Measurements from ENCODE around the gene PCYOX1L. TPM values are rescaled to one million over a fixed set of nuclear protein-coding genes. Genes with fewer than 3 reads are reported as not detected.
"Not testable (repeated sequence)": the region's sequence is repeated elsewhere in the genome, so short reads cannot be mapped to it uniquely, and the experiment has no call there.

PCYOX1L gene
- polyA plus RNA-seq, 3 donors = 16.7 to 18.8 (median 18.8) TPM

DNA sequence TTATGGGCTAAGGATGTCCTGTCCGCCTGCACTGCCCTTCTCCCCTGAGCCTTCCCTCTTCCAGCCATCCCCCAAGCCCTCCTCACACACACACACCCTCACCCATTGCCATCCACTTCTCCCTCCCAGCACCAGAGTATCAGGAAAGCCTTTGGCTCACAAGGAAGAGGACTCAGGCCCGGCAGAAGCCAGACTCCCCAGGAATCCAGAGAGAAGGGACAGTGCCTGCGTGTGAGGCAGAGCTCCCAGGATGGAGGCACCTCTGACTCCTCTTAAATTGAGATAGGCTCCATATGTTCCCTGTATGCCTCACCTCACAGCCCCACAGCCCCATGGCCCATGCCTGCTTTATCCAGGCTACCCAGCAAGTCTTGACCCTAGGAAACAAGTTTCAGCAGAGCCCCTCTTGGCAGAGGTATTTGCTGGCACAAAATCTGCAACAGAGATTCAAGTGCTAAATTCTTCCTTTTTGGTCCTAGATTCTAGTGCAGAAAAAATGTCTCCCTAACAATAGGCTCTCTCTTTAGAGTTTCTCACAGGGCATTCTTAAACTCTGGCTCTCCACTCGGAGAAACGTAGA, 20.5 kb downstream of the PCYOX1L start:
- no peak for DNase-seq (ENCODE audit: extremely low read depth in 1 of 11, low read depth in 9 of 11, low spot score in 4 of 11)

DNA sequence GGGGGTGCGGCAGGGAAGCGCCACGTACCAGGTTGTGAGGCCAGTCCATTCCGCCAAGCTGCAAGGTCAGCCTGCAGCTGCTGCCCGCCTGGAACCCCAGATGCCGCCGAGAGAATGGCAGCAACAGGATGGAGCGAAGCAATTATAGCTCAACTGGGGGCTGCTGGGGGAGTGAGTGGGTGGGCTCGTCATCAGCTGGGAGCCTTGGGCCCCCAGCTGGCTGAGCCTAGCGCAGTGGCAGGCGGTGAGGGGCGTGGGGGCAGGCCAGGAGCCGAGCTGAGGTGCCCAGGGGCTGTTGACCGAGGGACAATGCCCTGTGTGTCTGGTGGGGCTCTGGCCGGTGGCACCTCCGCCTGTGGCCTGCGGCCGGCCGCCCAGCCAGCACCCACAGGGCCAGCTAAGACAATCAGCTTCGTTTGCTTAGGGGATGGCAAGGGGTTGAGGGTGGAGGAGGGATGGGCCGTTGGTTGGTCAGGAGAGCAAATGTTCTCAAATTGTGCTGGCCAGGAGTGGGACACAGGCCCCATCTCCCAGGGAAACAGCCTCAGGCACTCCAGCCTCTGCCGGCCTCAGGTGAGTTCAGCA, 21.4 kb downstream of the PCYOX1L start, which contains the start of gene IL17B:
Gene IL17B, minus strand, starts transcription at position 116 of the 585 bp plus-strand sequence. Its CDS starts 67 bp downstream, at position 49.
- no peak for DNase-seq (ENCODE audit: extremely low read depth in 1 of 11, low read depth in 9 of 11, low spot score in 4 of 11)

DNA sequence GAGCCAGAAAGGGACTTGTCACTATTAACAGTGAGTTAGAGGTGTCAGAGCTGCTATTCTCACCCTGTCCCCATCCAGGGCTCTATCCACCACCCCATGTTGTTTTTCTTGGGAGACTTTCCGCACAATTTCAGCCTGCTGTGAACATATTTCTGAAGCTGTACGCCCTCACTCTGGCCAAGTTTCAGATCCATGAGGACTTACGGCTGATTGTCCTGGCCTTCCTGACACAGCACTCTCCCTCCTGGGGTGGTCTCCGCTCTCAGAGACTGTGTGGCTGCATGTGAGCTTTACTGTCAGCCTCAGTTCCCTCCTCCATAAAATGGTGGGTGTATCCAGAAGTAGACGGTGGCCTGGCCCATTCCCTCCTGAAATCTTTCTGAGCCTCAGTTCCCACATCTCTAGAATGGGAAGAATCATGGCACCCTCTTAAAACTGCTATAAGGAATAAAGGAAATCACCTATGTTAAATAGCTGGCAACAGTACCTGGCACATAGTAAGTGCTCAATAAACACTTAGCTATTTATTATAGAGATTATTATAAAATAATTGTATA, 22.1 kb downstream of the PCYOX1L start:
- DNase-seq (ENCODE audit: extremely low read depth in 1 of 11, low read depth in 9 of 11, low spot score in 4 of 11) = peak in 4 of 11 donors; percentile 34 to 84 (median 70)

- DNase-seq (ENCODE audit: extremely low read depth in 1 of 11, low read depth in 9 of 11, low spot score in 4 of 11) = no peak
Measured at GRCh38 chr5:149380466-149381121, 22.7 kb downstream of the PCYOX1L start.

DNA sequence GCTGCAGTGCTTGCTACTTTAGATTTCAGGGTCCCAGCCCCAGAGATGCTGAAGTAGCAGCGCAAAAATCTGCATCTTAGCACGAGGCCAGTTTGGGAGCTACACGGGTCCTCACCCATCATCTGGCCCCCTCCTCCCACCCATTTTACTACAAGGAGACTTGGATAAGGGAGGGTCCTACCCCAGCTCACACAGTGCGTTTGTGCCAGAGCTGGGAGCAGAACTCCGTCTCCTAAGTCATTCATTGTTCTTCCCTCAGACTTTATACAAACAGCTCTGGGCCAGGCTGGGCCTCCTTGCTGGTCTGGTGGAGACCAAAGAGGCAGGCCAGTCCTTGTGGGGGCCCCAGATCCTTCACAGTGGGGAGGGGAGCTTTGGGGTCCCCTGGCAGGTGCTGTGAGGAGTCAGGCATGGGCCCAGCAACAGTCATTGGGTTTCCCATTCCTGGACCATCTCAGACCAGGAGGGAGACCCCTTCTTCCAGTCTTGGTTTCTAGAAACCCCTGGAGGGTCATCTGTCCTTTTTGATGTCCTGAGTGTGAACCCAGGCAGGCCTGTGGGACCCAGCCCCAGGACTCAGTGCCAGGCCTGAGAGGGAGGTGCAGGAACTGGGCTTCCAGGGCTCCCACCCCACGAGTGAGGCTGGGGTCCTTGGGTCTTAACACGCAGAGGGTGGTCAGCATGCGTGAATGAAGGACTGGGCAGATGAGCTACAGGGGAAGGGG, 23.6 kb downstream of the PCYOX1L start:
- DNase-seq (ENCODE audit: extremely low read depth in 1 of 11, low read depth in 9 of 11, low spot score in 4 of 11) = no peak

DNA sequence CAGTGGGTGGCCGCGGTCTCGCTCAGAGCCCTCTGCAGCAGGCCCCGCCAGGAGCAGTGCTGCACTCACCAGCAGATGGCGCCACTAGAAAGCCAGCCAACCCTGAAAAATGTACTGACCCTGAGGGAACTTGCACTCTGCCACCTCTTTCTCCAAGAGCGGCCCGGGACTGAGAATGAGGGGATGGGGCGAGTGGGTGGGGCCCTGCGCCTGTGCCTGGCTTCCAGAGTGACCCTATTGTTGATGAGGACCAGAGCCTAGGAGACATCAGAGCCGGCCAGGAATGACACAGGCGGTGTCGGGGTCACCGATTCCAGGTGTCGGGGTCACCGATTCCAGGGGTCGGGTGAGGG, 24.1 kb downstream of the PCYOX1L start:
- DNase-seq (ENCODE audit: extremely low read depth in 1 of 11, low read depth in 9 of 11, low spot score in 4 of 11) = peak in 5 of 11 donors; percentile 64 to 75 (median 72)

DNA sequence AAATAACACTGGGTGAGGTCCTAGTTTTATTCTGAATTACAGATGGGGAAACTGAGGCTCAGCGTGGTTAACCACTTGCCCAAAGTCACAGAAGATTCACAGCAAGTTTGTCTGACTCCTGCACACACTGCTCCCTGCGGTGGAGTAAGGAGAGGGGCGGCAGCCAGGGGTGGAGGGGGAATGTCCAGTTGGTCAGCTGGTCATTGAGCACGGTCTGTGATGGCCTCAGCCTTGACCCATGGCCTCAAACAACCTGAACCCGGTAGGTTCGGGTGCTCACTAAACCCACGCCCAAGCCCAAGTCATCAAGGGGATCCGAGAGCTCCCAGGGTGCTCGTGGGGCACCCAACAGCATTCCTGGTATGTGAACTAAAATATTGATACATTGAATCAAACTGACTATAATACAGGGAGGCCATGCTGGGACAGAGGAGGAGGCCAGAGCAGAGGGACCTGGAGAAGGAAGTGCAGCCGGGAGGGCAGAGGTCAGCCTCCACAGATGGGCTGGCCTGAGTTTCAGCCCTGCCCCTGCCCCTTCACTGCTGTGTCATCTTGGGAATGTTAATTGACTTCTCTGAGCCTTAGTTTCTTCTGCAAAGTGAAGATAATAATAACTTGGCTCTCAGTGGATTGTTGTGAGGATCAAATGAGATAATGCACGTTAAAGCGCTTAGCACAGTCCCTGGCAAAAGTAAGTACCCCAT, 24.8 kb downstream of the PCYOX1L start:
- DNase-seq (ENCODE audit: extremely low read depth in 1 of 11, low read depth in 9 of 11, low spot score in 4 of 11) = no peak

DNA sequence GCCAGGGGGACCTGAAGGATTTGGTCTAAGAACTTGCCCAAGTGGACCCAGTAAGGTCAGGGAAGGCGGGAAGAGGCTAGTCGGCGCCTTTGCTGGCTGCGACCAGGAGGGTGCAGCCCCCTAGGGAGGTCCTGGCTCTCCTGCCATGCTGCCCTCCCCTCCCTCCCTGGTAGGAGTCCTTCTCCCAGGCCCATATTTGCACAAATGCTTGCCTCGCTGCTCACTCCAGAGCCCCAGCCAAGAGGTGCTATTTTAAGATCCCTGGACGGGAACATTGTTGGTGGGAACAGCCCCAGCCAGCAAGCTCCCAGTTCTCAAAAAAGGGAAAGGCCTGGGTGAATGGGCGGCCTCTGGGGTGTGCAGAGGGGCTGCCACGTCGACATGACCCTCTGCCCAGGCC, 25.6 kb downstream of the PCYOX1L start:
- DNase-seq (ENCODE audit: extremely low read depth in 1 of 11, low read depth in 9 of 11, low spot score in 4 of 11) = no peak

GRCh38 chr5:149386166-149386565, 28.3 kb downstream of the PCYOX1L start:
- DNase-seq (ENCODE audit: extremely low read depth in 1 of 11, low read depth in 9 of 11, low spot score in 4 of 11) = no peak

DNA sequence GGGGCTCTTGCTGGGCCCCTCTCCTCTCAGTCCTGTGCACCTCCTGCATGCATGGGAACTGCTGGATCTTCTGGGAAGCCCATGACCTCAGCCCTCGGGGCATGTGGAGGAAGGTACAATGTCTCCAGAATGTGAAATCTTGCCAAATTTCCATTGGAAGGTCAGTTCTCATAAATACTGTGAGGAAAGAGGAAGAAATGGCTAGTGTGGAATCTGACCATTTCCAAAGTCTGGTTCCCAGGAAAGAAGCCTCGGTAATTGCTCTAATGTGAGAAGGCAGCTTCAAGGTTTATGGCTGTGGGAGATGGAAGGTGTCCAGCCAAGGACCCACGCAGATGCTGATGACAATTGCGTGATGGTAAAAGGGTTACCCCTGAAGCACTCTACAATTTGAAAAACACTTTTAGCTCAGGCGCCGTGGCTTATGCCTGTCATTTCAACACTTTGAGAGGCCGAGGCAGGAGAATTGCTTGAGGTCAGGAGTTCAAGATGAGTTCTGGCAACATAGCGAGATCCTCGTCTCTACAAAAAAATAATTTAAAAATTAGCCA, 29.3 kb downstream of the PCYOX1L start:
- DNase-seq (ENCODE audit: extremely low read depth in 1 of 11, low read depth in 9 of 11, low spot score in 4 of 11) = no peak

GRCh38 chr5:149387982-149388381, 30.1 kb downstream of the PCYOX1L start:
- DNase-seq (ENCODE audit: extremely low read depth in 1 of 11, low read depth in 9 of 11, low spot score in 4 of 11) = no peak

- no peak for DNase-seq (ENCODE audit: extremely low read depth in 1 of 11, low read depth in 9 of 11, low spot score in 4 of 11)
Measured at GRCh38 chr5:149388498-149389190, 30.8 kb downstream of the PCYOX1L start.

DNA sequence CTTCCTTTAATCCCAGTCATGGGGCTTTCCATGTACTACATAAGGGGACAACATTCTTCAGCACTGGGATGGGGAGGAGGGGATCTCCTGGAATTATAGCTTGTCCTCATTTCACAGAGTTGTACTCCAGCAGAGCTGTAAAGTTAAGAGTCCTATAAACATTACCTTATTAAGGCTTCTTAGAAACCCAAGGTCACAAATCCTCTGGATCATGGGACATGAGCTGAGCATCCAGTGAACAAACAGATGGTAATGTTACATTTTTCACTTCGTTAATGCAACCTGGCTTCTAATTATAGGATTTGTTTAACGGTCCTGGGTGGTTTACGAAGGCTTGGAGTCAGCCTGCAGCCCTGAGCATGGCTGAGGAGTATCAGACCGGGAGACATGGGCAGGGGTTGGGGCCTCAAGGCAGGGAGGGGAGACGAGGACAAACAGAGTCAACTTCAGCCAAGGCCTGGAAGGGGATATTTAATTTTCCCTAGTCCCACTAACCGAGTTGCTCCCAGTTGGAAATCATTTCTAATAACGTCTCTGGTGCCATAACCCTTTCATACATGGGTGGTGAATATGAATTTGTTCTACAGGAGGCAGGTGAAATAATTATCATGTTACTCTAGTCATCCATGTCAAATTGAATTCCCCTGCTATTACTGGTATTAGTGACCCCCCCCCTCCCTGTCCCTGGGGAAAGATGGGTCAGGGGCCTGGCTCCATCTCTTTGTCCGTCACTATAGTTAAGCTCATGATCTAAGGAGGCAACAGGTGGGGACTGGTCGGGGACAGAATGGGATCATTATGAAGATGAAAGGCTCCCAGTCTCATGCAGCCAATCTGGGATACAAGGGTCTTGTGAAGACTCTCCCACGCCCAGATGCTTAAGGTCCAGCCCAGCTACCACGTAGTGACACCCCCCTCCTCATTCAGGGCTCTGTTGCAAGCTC, 32.0 kb downstream of the PCYOX1L start:
- no peak for DNase-seq (ENCODE audit: extremely low read depth in 1 of 11, low read depth in 9 of 11, low spot score in 4 of 11)

GRCh38 chr5:149391076-149391475, 33.2 kb downstream of the PCYOX1L start:
- DNase-seq (ENCODE audit: extremely low read depth in 1 of 11, low read depth in 9 of 11, low spot score in 4 of 11) = not testable (repeated sequence)

DNA sequence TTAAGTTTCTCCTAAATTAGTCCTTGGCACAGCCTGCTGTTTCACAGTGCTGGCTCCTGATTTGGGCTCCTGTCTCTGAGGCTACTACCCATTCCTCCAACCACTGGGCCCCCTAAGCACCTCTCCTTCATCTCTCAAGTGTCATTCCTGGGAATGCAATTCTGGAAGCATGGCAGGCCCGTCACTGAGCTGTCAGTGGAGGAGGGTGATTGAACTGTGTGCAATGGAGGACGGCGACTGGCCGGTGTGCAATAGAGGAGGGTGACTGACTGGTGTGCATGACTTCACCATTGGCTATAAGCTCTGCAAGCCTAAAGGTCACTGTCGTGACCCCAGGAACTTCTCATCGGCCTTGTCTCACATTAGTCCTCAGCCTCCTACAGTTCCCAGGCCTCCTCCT, 33.7 kb downstream of the PCYOX1L start:
- no peak for DNase-seq (ENCODE audit: extremely low read depth in 1 of 11, low read depth in 9 of 11, low spot score in 4 of 11)

GRCh38 chr5:149392718-149393117, 34.9 kb downstream of the PCYOX1L start:
- no peak for DNase-seq (ENCODE audit: extremely low read depth in 1 of 11, low read depth in 9 of 11, low spot score in 4 of 11)

DNA sequence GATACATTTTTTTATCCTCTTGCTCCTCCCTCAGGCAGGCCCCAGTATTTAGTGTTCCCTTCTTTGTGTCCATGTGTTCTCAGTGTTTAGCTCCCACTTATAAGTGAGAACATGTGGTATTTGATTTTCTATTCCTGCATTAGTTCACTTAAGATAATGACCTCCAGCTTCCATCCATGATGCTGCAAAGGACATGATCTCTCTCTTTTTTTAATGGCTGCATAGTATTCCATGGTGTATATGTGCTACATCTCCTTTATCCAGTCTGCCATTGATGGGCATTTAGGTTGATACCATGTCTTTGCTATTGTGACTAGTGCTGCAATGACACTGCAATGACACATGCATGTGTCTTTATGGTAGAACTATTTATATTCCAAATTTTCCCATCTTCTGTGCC, 37.1 kb downstream of the PCYOX1L start:
- DNase-seq (ENCODE audit: extremely low read depth in 1 of 11, low read depth in 9 of 11, low spot score in 4 of 11) = not testable (repeated sequence)
